Measurements from ENCODE around the gene TRAF3IP3.
"Not testable (repeated sequence)": the region's sequence is repeated elsewhere in the genome, so short reads cannot be mapped to it uniquely, and the experiment has no call there.

TRAF3IP3 gene

GRCh38 chr1:209769971-209770370 lies 14.1 kb downstream of the TRAF3IP3 start:
- DNase-seq, result no peak

GRCh38 chr1:209770636-209771415 lies 15.0 kb downstream of the TRAF3IP3 start:
- no peak for DNase-seq

- no peak for DNase-seq
Observed at GRCh38 chr1:209772126-209772525, 16.3 kb downstream of the TRAF3IP3 start.

- no peak for DNase-seq
Observed at GRCh38 chr1:209774592-209774991, 18.7 kb downstream of the TRAF3IP3 start.

GRCh38 chr1:209775678-209776077 lies 19.8 kb downstream of the TRAF3IP3 start:
- no peak for DNase-seq

GRCh38 chr1:209777587-209777986 lies 21.7 kb downstream of the TRAF3IP3 start:
- DNase-seq, result no peak

GRCh38 chr1:209778102-209778501 lies 22.2 kb downstream of the TRAF3IP3 start:
- no peak for DNase-seq

- DNase-seq, result no peak
Observed at GRCh38 chr1:209780268-209780667, 24.4 kb downstream of the TRAF3IP3 start.

- DNase-seq, result no peak
Observed at GRCh38 chr1:209783386-209783785, 27.5 kb downstream of the TRAF3IP3 start.

GRCh38 chr1:209784265-209785169 lies 28.7 kb downstream of the TRAF3IP3 start, which contains the start of gene C1orf74:
Gene C1orf74, minus strand, starts transcription at chr1:209784559. Its CDS starts 925 bp downstream, at chr1:209783634.
- DNase-seq, result peak; percentile 99

- no peak for DNase-seq
Observed at GRCh38 chr1:209785592-209785991, 29.7 kb downstream of the TRAF3IP3 start.

GRCh38 chr1:209786146-209786545 lies 30.3 kb downstream of the TRAF3IP3 start:
- DNase-seq, result no peak

- no peak for DNase-seq
Observed at GRCh38 chr1:209787551-209787950, 31.7 kb downstream of the TRAF3IP3 start.

GRCh38 chr1:209789245-209789644 lies 33.4 kb downstream of the TRAF3IP3 start:
- no peak for DNase-seq

GRCh38 chr1:209790286-209791193 lies 34.7 kb downstream of the TRAF3IP3 start:
- DNase-seq, result no peak

GRCh38 chr1:209791920-209792319 lies 36.1 kb downstream of the TRAF3IP3 start:
- no peak for DNase-seq

GRCh38 chr1:209793711-209794110 lies 37.9 kb downstream of the TRAF3IP3 start:
- not testable (repeated sequence) for DNase-seq

GRCh38 chr1:209797978-209798639 lies 42.3 kb downstream of the TRAF3IP3 start:
- DNase-seq, result no peak

GRCh38 chr1:209800984-209801834 lies 45.4 kb downstream of the TRAF3IP3 start:
- DNase-seq, result no peak

- DNase-seq, result no peak
Observed at GRCh38 chr1:209802117-209802779, 46.4 kb downstream of the TRAF3IP3 start.

- no peak for DNase-seq
Observed at GRCh38 chr1:209802780-209803152, 46.9 kb downstream of the TRAF3IP3 start.
